ENCODE results near the gene MAGI2. TPM values are rescaled to one million over a fixed set of nuclear protein-coding genes. Genes with fewer than 3 reads are reported as not detected.

Gene MAGI2
- total RNA-seq, 1 donor from 2014 or later, result 4.0 TPM

- no peak for DNase-seq (ENCODE audit: low spot score in 2 of 2)
- intact Hi-C loops (cut with DNase I), result no loop called here
These were observed 1391.3 kb downstream of the MAGI2 start for GRCh38 chr7:78062214-78062613.

DNA sequence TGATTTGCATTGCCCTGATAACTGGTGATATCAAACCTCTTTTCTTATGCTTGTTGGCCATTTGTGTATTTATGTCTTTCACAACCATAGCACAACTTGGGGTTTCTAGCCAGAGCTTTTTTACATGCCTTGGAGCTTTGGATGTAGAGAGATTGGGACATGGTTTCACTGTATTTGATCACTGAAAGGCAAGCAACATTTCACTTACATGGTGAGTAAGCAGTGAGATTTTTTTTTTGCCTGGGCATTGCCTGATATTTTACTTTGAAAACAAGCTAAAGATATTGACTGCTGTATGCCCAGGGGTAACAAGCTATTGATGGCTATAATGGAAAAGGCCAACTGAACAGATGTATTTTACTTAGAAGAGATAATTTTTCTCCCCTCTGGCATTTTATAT, 1395.9 kb downstream of the MAGI2 start:
- Histone ChIP-seq H3K36me3 (no peaks in the 10 kb centered on the region), H3K4me1 (no peaks in the 10 kb centered on the region), H3K9me3 (no peaks in the 10 kb centered on the region), H3K4me3 (no peak overlapping the region), H3K27me3 (no peaks in the 10 kb centered on the region), H3K27ac (no peak overlapping the region)
- TF ChIP-seq CTCF (IDR thresholded peaks at IDR 0.05), result no peak
- no peak for DNase-seq (ENCODE audit: low spot score in 2 of 2)
- intact Hi-C loops (cut with DNase I), result no loop called here

More at GRCh38 chr7:78062214-78062613, 1391.3 kb downstream of the MAGI2 start:
- Histone ChIP-seq H3K36me3 (no peaks in the 10 kb centered on the region), H3K9me3 (no peaks in the 10 kb centered on the region), H3K27me3 (no peaks in the 10 kb centered on the region), H3K27ac (no peak overlapping the region), H3K4me3 (no peak overlapping the region), H3K4me1 (no peaks in the 10 kb centered on the region)
- no peak for TF ChIP-seq CTCF (IDR thresholded peaks at IDR 0.05)

- no peaks in the 10 kb centered on the region for H3K27me3 ChIP-seq
- no peaks in the 10 kb centered on the region for H3K36me3 ChIP-seq
- no peak overlapping the region for H3K27ac ChIP-seq
- intact Hi-C loops (cut with DNase I), result no loop called here
- DNase-seq (ENCODE audit: low spot score in 2 of 2), result no peak
- no peak overlapping the region for H3K4me3 ChIP-seq
- no peak for TF ChIP-seq CTCF (IDR thresholded peaks at IDR 0.05)
- no peaks in the 10 kb centered on the region for H3K4me1 ChIP-seq
- no peaks in the 10 kb centered on the region for H3K9me3 ChIP-seq
These were observed 1397.9 kb downstream of the MAGI2 start for GRCh38 chr7:78055599-78055998.

DNA sequence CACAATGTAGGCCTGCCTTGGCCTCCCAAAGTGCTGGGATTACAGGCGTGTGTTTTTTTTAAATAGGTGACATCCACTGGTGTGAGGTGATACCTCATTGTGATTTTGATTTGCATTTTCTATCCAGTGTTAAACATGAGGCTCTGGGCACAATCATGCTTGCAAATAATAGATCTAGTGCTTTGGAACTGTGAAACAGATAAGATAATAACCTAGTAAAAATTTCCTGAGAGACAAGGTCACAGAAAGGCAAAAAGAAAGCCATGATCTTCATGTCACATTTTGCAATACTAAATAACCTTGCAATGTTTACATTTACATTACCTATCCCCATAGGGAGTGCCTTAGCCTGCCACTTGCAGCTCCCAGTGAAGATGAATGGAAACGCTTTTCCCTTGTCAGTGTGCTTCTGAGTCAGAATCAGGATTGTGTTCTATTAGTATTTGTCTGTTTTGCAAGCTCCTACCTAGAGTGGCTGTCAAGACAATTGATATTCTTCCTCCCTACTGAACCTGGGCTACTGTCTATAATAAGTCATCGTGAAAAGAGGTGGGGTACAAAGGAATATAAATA, 1398.4 kb downstream of the MAGI2 start:
- no peak overlapping the region for H3K27ac ChIP-seq
- no peaks in the 10 kb centered on the region for H3K36me3 ChIP-seq
- no peak for TF ChIP-seq CTCF (IDR thresholded peaks at IDR 0.05)
- H3K9me3 ChIP-seq, result no peaks in the 10 kb centered on the region
- no peaks in the 10 kb centered on the region for H3K4me1 ChIP-seq
- no peak for DNase-seq (ENCODE audit: low spot score in 2 of 2)
- intact Hi-C loops (cut with DNase I), result no loop called here
- no peak overlapping the region for H3K4me3 ChIP-seq
- H3K27me3 ChIP-seq, result no peaks in the 10 kb centered on the region

DNA sequence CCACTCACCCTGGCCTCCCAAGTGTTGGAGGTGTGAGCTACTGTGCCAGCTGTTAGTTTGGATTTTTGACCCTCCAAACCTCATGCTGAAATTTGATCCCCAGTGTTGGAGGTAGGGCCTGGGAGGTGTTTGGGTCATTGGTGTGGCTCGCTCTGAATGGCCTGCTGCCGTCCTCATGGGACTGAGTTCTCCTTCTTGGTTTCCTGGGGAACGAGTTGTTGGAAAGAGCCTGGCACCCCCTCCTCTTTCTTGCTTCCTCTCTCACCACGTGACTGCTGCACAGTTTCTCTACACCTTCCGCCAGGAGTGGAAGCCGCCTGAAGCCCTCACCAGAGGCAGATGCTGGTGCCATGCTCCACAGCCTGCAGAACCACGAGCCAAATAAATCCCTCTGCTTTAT, 1401.4 kb downstream of the MAGI2 start:
- Histone ChIP-seq H3K4me3 (no peak overlapping the region), H3K9me3 (no peaks in the 10 kb centered on the region), H3K27me3 (no peaks in the 10 kb centered on the region), H3K27ac (no peak overlapping the region), H3K4me1 (no peaks in the 10 kb centered on the region), H3K36me3 (no peaks in the 10 kb centered on the region)
- DNase-seq (ENCODE audit: low spot score in 2 of 2), result no peak
- no peak for TF ChIP-seq CTCF (IDR thresholded peaks at IDR 0.05)
- intact Hi-C loops (cut with DNase I), result no loop called here

DNA sequence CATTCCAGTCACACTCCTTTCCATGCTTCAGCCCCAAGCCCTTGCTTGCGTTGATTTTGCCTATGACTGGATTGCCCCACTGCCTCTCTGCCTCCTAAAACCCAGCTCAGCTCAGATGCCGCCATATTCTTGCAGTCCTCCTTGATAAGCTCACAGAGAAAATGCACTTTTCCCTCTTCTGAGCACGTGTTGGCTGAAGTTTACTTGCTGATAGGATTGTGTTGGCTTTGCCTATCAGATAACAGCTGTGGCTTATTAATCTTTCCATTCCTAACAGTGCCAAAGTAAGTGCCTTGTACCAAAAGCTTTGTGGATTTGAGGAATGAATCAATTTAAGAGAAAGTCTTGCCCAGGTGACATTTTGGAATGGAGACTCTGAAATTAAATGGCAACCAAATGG, 1405.7 kb downstream of the MAGI2 start:
- no peak for TF ChIP-seq CTCF (IDR thresholded peaks at IDR 0.05)
- H3K27me3 ChIP-seq, result no peaks in the 10 kb centered on the region
- H3K9me3 ChIP-seq, result no peaks in the 10 kb centered on the region
- H3K36me3 ChIP-seq, result no peaks in the 10 kb centered on the region
- no peak overlapping the region for H3K27ac ChIP-seq
- no peaks in the 10 kb centered on the region for H3K4me1 ChIP-seq
- DNase-seq (ENCODE audit: low spot score in 2 of 2), result no peak
- intact Hi-C loops (cut with DNase I), result no loop called here
- no peak overlapping the region for H3K4me3 ChIP-seq

Data from ascending aorta (tissue), 2 donors.